Dermis blood vessel endothelial cell (primary cell): ENCODE results near the gene RAD1. TPM values are rescaled to one million over a fixed set of nuclear protein-coding genes. Genes with fewer than 3 reads are reported as not detected.
A peak's percentile ranks its signal among the peaks of the same experiment; 100 is the strongest.

Source experiments
- DNase-seq: peaks from one replicate; pipeline ENCODE4 v3.0.0; 2010
- total RNA-seq: library from RNA; depleted of rRNA; stranded (reverse); fragments of >200 nt; gene quantifications from 2 replicates; pipeline ENCODE4 v1.2.3, GENCODE V29; 2014

RAD1 gene
- total RNA-seq, 1 donor from 2014 or later: 13.8 TPM

DNA sequence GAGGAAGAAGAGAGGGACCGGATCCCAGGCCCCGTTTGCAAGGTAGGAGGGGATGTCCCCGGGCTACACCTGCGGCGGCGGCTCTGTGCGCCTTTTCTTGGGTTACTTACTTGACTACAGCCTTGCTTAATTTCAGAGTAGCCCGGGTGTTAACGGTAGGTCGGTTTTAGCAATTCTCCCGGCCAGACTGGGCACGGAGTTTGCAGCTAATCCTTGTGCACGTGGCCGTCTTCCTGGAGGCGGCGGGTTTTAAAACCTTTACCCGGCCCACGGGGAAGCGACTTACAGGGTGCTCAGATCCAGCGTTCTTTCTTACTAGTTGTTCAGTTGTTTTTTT, 520 bp upstream of the RAD1 start:
- peak; percentile 27 for DNase-seq

DNA sequence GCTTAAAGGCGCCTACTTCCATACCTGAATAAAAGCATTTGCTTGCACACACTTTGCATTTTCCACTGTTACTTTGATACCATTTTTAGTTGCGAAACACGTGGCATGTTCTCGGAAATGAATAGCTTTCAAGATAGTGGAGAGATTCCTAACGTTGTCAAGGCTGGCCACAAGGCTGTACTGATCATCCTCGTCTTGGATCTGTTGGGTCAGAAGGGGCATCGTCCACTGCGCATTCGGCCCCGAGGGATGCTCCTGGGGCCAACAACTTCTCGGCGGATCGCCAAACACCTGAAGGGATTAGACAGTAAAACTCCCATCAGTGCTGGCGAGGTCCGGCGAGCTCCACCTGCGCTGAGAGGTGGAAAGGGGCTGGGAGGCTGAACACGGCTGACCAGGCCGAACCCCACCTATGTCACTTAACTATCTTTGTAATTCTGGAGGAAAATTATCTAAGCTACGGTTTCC, 599 bp downstream of the RAD1 start:
- DNase-seq: peak; percentile 34

DNA sequence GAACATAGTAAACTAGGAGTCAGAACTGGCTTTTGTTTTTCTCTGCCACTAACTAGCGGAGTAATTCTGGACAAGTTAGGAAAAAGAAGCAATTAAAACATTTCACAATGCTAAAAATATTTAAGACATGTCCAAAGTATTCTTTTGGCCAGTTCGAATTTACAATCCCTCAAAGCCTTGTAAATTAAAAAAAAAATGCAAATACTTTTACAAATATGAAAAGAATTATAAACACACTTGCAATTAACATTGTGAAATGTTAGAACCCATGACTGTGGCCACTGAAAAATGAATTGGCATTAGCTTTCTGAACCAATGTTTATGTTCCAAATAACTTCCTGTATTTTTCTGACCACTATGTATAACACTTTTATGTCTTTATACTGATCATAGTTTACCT, 2.2 kb downstream of the RAD1 start:
- no peak for DNase-seq

DNA sequence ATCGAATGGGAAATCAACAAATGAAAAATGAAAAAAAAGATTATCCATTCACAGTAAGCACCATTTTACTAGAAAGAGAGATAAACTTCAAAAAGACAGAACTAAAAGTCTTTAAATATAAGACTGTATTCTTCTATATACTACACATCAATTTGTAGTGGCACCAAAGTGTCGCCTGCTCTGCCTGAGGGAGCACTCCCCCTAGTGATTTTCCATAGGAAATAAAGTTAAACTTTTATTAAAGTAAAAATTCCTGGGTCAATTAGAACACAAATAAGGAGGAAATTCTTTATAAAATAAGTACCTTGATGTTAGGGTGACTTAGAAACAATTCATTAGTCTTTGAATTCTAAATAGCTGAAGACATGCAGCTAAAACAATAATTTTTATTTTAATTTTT, 9.7 kb downstream of the RAD1 start:
- DNase-seq: peak; percentile 47

DNA sequence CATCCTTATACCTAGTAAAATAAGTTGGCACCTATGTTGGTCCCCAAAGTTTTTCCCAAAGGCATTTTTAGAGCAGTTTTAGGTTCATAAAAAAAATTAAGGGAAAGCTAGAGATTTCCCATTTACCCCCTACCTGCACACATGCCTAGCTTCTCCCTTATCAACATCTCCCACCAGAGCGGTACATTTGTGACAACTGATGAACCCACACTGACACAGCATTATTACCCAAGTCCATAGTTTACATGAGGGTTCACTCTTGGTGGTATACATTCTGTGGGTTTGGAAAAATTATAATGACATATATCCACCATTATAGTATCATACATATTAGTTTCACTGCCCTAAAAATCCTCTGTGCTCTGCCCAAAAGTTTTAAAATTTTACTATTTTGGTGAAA, 12.0 kb downstream of the RAD1 start:
- DNase-seq: no peak

DNA sequence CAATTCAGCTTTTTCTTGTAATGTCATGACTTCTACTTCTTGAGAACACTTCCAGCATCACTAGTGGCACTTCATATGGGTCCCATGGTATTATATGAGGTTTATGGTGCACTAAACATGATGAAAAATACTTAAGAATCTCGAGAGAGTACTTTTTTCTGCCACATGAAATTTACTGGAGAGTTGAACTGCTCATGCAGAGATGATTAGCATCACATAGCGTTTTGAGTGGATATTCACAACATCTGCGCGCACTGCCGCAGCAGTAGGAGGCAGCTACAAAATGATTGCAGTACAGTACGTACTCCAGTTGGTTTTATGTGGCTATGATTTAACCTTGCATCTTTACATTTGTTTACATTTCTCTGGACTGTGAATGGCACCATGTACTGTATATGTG, 14.7 kb downstream of the RAD1 start:
- no peak for DNase-seq

DNA sequence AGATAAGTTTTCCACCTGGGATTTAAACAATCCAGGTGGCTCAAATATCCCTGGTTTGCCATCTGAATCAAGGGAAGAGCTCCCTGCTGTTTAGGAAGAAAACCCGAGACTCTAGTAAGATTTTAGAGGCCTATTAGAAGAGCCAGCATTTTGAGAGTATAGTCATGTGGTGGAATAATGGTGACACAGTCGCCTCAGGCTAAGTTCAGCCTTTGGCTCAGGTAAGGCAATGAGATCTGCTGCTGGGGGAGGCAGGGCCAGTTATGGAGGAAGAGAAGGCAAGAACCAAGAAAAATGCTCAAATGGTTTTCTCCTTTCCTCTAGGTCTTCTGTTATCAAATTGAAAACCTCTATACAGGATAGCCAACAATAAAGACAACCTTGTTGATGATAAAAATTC, 16.2 kb downstream of the RAD1 start:
- no peak for DNase-seq

DNA sequence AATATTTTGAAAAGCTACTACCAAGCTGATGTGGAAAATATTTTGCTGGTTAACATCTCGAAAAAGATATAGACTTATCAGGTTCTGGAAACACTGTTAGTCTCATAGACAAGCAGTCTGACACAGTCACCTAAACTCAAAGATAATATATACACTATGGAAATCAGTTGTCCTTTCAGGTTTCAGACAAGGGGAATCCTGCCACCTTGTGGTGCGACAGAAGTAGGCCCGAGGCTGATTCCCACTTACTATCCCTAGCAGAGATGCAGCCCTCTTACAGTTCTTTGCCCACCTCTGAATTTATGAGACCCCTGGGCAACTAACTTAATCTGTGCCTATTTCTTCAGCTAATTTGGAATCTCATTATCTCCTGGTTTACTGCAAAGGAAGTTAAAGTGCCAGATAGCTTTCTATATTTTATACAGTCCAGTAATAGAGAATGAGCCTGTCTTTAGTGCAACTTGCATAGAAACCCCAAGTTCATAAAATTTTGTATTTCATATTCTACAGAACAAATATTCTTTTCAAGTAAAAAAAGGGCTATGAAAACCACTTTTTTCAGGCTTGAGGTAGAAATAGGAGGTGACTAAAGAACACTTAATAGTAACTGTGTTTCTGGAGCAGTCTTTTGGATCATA, 16.9 kb downstream of the RAD1 start:
- peak; percentile 87 for DNase-seq

DNA sequence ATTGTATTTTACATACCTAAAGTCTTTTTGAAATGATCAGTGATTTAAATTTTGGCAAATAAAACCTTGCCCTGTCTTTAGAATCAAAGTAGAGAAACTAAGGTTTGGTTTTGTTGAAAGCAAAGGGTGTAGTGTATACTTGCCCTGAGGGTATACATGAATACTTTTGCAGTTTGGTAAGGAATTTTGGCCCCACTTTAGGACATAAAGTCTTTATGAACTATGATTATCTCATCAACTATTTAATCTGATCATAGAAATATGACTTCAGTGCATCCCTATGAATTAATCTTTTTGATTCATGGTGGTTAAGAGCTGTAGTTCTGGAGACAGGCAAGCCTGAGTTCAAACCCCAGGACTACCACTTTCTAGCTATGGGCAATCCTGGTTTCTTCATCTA, 17.7 kb downstream of the RAD1 start:
- DNase-seq: no peak

DNA sequence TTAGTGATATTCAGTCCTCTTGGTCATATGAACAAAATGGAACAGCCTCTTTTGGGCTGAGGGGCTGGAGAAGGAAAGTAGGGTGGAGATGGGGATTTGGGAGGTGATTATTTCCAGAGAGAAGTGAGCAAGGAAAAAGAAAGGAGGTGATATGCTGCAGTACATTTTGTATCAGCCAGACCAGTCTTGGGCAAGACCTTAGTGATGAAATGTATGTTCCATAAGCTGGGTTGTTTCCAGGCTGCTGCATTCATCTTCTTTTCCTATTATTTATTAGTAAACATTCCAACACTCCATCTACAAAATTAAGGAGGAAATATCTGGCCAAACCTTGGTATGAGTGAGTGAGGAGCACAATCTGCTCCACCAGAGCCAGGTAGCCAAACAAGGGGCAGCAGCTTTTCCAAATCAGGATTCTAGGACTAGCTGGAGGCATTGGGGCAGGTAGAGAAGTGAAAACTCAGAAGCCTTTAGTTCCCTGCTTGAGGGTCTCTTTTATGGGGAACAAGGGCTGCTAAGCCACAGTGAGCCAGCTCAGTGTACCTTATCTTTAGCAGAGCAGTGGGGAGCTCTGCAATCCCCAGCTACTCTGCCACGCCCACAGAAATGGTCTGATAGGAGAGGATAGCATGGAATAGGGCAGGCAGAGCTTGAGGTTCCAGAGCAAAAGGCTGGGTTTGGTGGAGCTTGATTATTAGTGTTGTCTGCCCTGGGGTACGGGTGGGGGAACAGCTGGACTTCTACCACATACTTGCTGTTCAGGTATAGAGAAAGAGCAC, 19.5 kb downstream of the RAD1 start:
- no peak for DNase-seq

DNA sequence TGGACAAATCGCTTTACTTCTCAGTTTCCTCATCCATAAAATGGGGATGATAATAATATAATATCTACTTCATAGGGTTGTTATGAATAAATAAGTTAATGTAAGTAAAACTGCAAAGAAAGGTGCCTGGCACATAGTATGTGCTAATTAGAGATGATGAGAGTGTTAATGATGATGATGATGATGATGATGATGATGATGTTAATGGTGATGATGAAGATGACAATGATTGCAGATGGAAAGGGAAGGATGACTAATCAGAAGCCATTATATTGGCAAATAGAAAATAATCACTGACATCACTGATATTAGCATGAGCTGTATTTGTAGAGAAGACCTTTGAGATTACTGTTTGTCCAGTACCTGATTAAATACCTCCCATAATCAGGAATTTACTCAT, 20.6 kb downstream of the RAD1 start:
- no peak for DNase-seq

DNA sequence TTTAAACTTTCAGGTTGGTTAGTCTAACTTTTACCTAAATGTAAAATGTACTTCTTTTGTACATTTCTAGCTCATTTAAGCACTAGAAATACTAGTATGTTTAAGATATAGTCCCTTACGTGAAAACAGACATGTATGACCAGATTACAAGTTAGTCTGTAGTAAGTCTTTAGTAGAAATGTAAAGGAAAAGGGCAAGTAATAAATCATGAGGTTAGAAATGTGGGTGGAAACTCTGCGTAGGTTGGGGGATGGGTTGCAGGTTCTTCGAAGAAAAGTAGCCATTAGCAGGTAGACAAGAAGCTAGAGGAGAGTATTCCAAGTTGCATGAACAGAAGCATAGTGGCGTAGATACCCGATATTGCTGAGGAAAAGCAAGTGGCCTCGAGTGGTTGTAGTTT, 22.9 kb downstream of the RAD1 start:
- DNase-seq: no peak

DNA sequence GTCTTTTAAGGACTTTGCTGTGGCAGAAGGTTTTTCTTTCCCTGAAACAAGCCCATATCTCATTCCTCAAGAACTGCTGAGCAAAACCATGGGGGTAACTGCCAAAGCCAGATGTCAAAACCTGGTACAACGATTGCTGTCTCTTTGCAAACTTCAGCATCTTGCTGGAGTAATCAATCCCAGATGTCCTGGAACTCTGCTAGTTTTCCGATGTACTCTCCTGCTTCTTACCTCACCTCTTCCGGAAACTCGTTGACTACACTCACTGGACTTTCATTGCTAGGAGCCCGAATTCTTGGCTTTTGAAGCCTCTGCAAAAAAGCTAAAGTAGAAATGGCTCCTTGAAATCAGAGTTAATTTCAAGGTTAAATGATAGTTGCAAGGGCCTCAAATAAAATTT, 23.3 kb downstream of the RAD1 start:
- no peak for DNase-seq

DNA sequence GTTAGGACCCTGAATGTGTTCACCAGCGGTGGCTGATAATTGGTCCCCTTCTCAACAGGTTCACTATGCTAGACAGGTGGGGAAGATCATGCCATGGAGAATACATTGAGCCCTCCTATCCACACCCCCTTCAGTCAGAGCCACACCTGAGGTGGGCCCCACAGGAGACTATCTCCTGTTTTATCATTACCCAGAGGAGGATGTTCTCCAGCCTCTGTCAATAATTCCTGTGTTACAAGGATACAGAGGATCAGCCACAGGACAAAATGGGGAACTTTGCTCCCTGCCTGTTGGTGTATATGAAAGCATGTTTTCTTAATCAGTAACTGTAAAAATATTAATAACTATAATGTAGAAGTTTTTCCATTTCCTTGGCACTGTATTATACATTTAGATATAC, 25.9 kb downstream of the RAD1 start:
- DNase-seq: no peak

DNA sequence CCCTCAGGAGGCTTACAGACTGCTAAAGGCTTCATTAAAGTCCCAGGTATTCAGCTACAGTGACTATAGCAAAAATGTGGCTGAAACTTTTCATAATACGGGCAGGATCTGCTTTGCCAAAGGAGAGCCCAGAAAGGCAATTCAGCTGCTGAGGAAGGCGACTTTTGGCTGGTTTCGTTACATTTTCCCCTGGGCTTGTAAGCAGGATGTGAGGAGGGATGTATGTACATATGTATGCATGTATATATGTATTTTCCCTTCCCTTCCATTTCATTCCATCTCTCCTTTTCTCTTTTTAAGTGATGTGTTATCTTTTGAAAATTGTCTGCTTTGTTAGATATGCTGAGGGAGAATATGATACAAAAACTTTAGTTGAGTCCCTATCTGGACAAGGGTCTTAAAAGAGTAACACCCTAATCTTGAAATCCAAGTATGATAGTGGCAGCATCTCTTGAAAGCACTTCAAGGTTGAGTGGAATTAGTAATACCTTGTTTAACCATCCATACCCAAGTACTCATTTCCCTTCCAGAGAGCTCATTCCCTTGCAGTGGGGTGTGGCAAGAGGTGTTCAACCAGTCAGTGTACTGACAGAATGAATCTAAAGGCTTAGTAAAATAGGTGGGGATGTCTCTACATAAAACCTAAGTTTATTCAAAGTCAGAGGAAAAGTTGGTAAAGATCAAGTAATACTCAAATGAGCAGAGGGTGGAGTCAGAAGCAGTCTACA, 28.7 kb downstream of the RAD1 start:
- no peak for DNase-seq

DNA sequence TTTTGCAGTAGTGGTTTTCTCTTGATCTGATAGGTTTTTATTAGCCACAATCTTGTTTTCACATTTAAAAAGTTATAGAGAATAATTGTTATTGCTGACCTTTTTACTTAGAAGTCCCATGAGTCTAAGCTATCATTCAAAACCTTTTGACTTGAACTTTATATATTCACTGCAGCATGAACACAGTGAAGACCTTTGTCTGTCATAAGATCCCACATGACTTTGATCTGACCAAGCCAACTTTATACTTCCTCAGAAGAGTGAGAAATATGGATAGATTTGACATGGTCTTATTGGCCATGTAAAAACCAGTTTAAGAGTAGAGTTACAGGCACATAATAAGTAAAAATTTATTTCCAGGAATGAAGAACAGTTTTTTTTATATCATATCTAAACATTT, 34.1 kb downstream of the RAD1 start:
- DNase-seq: no peak

DNA sequence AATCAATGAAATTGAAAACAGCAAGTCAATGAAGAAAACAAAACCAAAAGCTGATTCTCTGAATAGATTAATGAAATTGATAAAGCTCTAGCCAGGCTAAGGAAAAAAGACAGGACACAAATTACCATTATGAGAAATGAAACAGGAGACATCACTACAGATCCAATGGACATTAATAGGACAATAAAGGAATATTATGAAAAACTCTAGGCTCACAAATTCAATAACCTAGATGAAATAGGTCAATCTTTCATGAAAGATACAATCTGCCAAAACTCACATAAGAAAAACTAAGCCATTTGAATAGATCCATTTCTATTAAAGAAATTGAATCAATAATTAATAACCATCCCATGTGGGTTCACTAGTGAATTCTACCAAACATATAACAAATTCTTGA, 39.0 kb downstream of the RAD1 start:
- no peak for DNase-seq

DNA sequence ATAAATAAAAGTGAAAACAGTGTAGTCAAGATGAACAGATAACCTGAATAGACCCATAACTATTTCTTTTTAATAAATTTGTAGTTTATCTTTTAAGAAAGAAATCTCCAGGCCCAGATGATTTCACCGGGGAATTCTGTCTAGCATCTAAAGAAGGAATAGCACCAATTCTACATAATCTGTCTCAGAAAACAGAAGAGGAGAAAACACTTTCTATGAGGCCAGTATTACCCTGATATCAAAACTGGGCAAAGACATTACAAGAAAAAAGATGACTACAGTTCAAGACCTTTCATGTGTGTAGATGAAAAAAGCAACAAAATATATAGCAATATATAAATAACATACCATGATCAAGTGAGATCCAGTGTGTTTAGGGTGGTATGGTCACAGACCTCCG, 44.9 kb downstream of the RAD1 start:
- DNase-seq: no peak

DNA sequence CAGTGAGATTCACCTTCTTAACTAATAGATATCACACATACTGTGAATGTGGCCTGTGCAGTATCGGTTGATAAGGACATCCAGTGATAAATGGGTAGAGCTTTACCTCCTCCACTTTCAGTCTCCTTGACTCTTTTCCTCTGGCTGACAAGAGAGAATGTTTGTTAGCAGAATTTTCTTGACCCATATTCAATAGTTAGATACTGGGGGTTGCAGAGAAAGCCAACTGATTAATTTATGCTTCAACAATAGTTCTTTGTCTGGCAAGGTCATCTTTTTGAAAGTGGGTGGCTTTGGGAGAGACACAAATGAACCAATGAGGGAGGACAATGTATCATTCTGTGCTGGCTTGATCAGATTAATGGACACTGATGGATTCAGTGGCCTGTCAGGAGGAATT, 46.0 kb downstream of the RAD1 start:
- no peak for DNase-seq

DNA sequence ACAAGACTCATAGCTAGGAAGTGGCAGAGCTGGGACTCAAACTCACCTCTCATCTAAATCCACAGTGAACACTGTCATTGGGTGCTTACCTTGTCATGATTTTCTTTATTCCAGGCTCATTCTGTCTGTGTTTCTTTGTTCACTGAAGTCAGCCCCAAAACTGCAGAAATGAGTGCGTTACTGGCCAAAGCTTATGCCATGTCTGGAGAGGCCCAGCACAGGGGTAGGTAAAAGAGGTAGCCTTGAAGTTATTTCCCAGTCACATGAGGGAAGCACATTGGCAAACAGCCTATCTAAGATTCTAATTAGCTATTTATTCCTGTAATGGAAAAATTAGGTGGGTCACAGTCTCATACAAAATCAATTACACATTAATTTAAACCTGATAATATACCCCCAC, 46.5 kb downstream of the RAD1 start:
- no peak for DNase-seq

DNA sequence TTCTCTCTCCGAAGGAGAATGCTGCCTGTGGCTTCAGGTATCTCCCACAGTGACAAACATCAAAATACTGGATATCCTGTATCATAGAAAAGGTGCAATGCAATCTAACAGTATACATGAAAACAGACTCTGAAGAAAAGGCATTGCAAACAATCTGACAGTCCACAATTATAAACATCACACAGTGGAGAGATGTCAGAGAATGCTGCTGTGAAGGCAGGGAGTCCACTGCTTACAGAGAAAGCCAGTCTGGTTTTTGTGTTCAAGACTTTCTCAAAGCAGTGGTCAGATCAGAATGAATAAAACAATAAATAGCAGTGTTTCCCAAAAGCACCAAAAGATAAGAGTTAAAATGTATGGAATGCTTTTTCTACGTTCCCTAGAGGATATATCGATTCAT, 47.6 kb downstream of the RAD1 start:
- no peak for DNase-seq

DNA sequence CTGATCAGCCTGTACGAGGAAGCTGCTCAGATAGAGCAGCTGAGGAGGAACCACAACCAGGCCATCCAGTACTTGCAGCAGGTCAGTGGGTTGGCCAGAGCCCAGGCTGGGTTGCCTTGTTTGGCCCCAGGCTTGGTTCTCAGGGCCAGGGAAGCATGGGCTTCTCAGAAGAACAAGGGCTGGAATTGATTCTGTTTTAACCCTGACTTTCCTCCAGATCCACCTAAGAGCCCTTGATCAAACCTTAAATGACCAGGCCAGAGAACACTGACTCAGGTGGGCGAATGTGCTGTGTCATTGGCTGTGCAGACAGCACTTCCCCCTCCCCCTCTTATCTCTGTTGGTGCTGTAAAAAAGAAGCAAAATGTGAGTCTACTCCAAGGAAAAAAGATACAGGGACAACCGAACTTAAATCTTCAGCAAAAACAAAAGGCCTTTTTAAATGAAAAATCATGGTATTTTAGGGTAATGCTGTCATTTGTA, 48.3 kb downstream of the RAD1 start:
- no peak for DNase-seq

DNA sequence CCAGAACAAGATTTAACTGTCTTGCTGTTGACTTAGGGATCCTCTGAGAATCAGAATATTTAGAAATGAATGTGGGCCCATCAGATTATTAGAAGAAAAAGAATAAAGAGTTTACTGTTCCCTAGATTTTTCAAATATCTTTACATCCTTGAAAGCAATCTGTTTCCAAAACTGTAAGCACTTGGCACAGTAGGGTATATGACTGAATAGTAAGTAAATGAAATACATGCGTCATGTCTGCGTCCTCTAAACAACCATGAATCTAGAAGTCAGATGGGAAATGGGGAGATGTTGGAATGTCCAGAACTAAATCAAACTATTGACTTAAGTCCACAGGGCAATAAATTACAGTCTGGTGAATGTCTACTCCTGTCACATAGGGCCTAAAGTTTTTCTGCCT, 50.2 kb downstream of the RAD1 start:
- no peak for DNase-seq

DNA sequence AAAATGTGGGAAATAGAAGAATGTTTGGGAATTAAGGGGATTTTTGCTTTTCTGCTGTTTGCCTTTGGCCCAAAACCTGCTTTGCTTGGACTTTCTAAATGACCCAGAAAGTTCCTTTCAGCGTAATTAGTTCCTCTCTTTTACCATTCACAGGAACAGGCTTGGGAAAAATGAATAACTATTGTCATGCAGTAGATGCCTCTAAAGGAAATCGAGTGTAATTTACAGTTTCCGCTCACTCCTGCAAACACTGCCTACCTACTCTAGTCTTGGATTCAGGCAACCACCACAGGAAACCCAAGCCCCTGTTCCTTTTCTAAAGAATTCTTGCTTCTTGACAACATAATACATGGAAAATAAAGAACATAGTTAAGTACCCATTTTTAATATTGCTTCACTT, 51.4 kb downstream of the RAD1 start:
- peak; percentile 79 for DNase-seq
